A673 (cell line): Measurements from ENCODE around the gene HDX. TPM values are rescaled to one million over a fixed set of nuclear protein-coding genes. Genes with fewer than 3 reads are reported as not detected.

ENCODE experiments used
- BruUV-seq: library from RNA; stranded (reverse); fragments of 400-500 nt; replicated peaks from 2 replicates; lab custom pipeline; 2021; lab: Mats Ljungman, UMichigan
- CTCF ChIA-PET: fragments of 300-600 bp; sonication (Branson Sonifier 250); formaldehyde crosslinking; loops from one replicate; lab custom pipeline; 2022; ENCODE audit warnings: antibody characterized with exemption; lab: Charles Lee
- POLR2A ChIA-PET: fragments of 300-600 bp; sonication (Branson Sonifier 250); formaldehyde crosslinking; loops from one replicate; lab custom pipeline; 2022; ENCODE audit warnings: antibody characterized with exemption; ENCODE audit not compliant: low non-redundant PET; lab: Charles Lee
- DNase-seq: peaks from one replicate; pipeline ENCODE4 v3.0.0-alpha.2; 2015; ENCODE audit warnings: low spot score
- H3K27ac ChIP-seq: fragments of 200-600 bp; sonication (generic); 2 replicates; pipeline ENCODE4 v1.5.1; 2016; ENCODE audit warnings: mixed run types, low read depth, mild to moderate bottlenecking, mixed read lengths, antibody characterized with exemption, low read length; ENCODE audit not compliant: poor library complexity, severe bottlenecking
- H3K27me3 ChIP-seq: fragments of 200-600 bp; sonication (generic); replicated peaks from 2 replicates; pipeline ENCODE4 v1.6.1; 2017; ENCODE audit warnings: mixed run types, low read depth, mild to moderate bottlenecking, mixed read lengths, antibody characterized with exemption, low read length; ENCODE audit not compliant: insufficient read depth, poor library complexity
- H3K36me3 ChIP-seq: fragments of 200-600 bp; sonication (generic); 2 replicates; pipeline ENCODE4 v1.6.1; 2016; ENCODE audit warnings: mixed run types, mild to moderate bottlenecking, mixed read lengths, antibody characterized with exemption, low read length; ENCODE audit not compliant: insufficient read depth, poor library complexity, severe bottlenecking
- H3K4me1 ChIP-seq: fragments of 200-600 bp; sonication (generic); 2 replicates; pipeline ENCODE4 v1.6.1; 2017; ENCODE audit warnings: mixed run types, mild to moderate bottlenecking, mixed read lengths, antibody characterized with exemption, low read length; ENCODE audit not compliant: insufficient read depth, poor library complexity, severe bottlenecking
- H3K4me3 ChIP-seq: fragments of 200-600 bp; sonication (generic); 2 replicates; pipeline ENCODE4 v1.5.1; 2016; ENCODE audit warnings: low read depth, mixed run types, mild to moderate bottlenecking, mixed read lengths, low read length; ENCODE audit not compliant: poor library complexity, severe bottlenecking
- H3K9me3 ChIP-seq: fragments of 200-600 bp; sonication (generic); 2 replicates; pipeline ENCODE4 v1.6.1; 2016; ENCODE audit warnings: mixed run types, low read depth, mild to moderate bottlenecking, mixed read lengths, antibody characterized with exemption, low read length; ENCODE audit not compliant: poor library complexity, severe bottlenecking
- EZH2 ChIP-seq: fragments of 200-600 bp; sonication (generic); IDR thresholded peaks from 2 replicates; pipeline ENCODE4 v1.6.1; 2017; ENCODE audit warnings: borderline replicate concordance, low read depth, mild to moderate bottlenecking, mixed read lengths, antibody characterized with exemption, low read length; ENCODE audit not compliant: poor library complexity, severe bottlenecking
- intact Hi-C: fragments of 100-400 bp; cut with micrococcal nuclease; formaldehyde crosslinking; loops from one replicate; pipeline ENCODE4 v1.10.0; 2022; ENCODE audit not compliant: unreplicated experiment
- total RNA-seq: library from RNA; stranded (reverse); gene quantifications from 2 replicates; pipeline ENCODE4 v1.2.3, GENCODE V29; 2021
- TF ChIP-seq, protein P1 (sequence below): fragments of 300-800, 200-600 bp; sonication (generic); conservative IDR thresholded peaks from 2 replicates; pipeline ENCODE4 v1.5.1; 2017; ENCODE audit warnings: low read depth, mild to moderate bottlenecking, antibody characterized with exemption, low read length, moderate library complexity, mixed read lengths

HDX gene
- total RNA-seq, 1 experiment from 2014 or later: not detected

DNA sequence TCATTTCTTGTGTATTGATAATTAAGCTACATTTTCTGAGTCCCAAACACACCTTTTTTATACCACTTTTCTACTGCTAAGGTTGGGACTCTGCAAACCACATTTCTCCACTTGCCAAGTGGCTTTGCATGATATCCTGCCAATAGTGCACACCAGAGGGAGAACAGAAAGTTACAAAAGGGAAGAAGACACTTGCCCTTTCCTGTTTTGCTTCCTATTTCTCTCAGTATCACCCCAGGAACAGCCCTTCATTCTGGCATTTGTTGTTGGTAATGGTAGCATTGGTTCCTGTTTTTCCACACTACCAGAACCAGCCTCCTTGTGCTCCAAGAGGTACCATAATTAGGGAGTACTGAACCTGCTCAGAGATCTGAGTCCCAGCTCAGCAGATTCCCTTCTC lies 87.1 kb downstream of the HDX start:
- peaks cover 27% of the 10 kb centered on the region for H3K9me3 ChIP-seq
- H3K4me1 ChIP-seq: no peaks in the 10 kb centered on the region
- H3K36me3 ChIP-seq: no peaks in the 10 kb centered on the region
- no peak overlapping the region for H3K27ac ChIP-seq
- BruUV-seq: no TSS peak
- POLR2A ChIA-PET: no interaction called here
- CTCF ChIA-PET: no interaction called here
- no peaks in the 10 kb centered on the region for H3K27me3 ChIP-seq
- TF ChIP-seq, protein P1, sequence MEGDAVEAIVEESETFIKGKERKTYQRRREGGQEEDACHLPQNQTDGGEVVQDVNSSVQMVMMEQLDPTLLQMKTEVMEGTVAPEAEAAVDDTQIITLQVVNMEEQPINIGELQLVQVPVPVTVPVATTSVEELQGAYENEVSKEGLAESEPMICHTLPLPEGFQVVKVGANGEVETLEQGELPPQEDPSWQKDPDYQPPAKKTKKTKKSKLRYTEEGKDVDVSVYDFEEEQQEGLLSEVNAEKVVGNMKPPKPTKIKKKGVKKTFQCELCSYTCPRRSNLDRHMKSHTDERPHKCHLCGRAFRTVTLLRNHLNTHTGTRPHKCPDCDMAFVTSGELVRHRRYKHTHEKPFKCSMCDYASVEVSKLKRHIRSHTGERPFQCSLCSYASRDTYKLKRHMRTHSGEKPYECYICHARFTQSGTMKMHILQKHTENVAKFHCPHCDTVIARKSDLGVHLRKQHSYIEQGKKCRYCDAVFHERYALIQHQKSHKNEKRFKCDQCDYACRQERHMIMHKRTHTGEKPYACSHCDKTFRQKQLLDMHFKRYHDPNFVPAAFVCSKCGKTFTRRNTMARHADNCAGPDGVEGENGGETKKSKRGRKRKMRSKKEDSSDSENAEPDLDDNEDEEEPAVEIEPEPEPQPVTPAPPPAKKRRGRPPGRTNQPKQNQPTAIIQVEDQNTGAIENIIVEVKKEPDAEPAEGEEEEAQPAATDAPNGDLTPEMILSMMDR: no peak
- TF ChIP-seq EZH2: no peak
- DNase-seq: no peak
- intact Hi-C loops: no loop called here
- H3K4me3 ChIP-seq: no peak overlapping the region

DNA sequence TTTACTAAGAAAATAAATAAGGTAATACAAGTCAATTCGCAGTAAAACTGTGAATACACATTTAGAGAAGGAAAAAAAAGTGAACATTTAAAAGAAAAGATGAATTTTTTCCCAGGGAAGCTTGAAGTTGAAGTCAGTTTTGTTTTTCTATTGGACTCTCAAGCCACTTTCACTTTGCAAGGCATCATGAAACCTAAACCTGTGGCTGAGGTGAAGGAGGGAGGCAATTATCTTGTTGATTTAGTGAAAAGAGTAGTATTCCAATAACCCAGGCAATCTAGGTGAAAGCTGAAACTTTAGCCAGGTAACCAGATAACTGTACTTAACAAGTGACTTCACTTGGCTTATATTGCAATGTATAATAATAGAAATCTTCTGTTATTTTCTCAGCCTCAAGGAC lies 138.6 kb downstream of the HDX start:
- no peak for TF ChIP-seq EZH2
- TF ChIP-seq, protein P1: no peak
- ChIA-PET CTCF (no interaction called here), POLR2A (no interaction called here)
- BruUV-seq: no TSS peak
- no peak overlapping the region for H3K27ac ChIP-seq
- no peak overlapping the region for H3K4me3 ChIP-seq
- intact Hi-C loops: no loop called here
- DNase-seq: no peak
- no peaks in the 10 kb centered on the region for H3K36me3 ChIP-seq
- no peaks in the 10 kb centered on the region for H3K4me1 ChIP-seq
- H3K27me3 ChIP-seq: no peaks in the 10 kb centered on the region
- H3K9me3 ChIP-seq: no peaks in the 10 kb centered on the region

DNA sequence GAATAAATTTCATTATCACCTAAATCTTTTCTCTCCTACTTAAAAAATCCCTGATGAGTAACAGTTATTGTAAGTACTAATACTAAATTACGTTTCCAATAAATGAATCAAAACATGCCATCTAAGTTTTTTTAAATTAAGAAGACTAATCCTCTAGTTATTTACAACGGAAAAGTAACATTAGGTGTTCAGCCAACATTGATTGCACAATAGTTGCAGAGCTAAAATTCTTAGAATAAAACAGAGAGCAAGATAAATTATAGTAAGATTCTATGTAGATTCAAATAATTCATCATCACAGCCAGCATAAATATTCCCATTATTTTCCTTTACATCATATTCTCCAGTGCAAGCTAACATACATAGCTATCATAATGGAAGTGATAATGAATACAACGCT lies 139.2 kb downstream of the HDX start:
- ChIA-PET CTCF (no interaction called here), POLR2A (no interaction called here)
- Histone ChIP-seq H3K9me3 (no peaks in the 10 kb centered on the region), H3K27ac (no peak overlapping the region), H3K27me3 (no peaks in the 10 kb centered on the region), H3K4me3 (no peak overlapping the region), H3K4me1 (no peaks in the 10 kb centered on the region), H3K36me3 (no peaks in the 10 kb centered on the region)
- DNase-seq: no peak
- intact Hi-C loops: no loop called here
- no TSS peak for BruUV-seq
- no peak for TF ChIP-seq EZH2
- TF ChIP-seq, protein P1: no peak
